22Rv1 (cell line): Measurements from ENCODE around the gene PHACTR1.

Source experiments
- ZFX ChIP-seq: fragments of 450-650 bp; IDR thresholded peaks from 2 replicates; pipeline ENCODE4 v1.6.1; 2017; ENCODE audit warnings: antibody characterized with exemption, borderline replicate concordance
- TF ChIP-seq, protein P1 (sequence below): fragments of 450-650 bp; IDR thresholded peaks from 2 replicates; pipeline ENCODE4 v1.5.1; 2017; ENCODE audit warnings: mild to moderate bottlenecking

DNA sequence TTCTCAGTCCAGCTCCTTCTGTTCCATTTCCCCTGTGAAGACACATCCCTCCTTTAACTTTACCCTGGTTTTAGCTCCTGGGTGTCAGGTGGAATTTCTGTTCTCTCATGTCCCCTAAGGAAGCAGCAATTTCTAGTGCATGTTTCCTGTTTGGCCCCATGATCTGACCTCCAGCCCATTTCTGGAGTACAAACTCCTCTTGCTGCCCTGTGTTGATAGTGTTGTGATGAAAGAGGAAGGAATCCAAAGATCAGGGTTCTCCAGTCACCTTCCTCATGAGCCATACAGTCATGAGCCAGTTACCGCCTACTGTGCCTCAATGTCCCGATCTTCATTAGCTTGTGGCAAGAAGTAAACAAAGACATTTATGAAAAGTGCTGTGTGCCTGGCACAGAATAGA lies 97.4 kb downstream of the PHACTR1 start:
- TF ChIP-seq, protein P1, sequence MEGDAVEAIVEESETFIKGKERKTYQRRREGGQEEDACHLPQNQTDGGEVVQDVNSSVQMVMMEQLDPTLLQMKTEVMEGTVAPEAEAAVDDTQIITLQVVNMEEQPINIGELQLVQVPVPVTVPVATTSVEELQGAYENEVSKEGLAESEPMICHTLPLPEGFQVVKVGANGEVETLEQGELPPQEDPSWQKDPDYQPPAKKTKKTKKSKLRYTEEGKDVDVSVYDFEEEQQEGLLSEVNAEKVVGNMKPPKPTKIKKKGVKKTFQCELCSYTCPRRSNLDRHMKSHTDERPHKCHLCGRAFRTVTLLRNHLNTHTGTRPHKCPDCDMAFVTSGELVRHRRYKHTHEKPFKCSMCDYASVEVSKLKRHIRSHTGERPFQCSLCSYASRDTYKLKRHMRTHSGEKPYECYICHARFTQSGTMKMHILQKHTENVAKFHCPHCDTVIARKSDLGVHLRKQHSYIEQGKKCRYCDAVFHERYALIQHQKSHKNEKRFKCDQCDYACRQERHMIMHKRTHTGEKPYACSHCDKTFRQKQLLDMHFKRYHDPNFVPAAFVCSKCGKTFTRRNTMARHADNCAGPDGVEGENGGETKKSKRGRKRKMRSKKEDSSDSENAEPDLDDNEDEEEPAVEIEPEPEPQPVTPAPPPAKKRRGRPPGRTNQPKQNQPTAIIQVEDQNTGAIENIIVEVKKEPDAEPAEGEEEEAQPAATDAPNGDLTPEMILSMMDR = no peak
- TF ChIP-seq ZFX = no peak
